ENCODE results near the gene FBXW11.
"Not testable (repeated sequence)": the region's sequence is repeated elsewhere in the genome, so short reads cannot be mapped to it uniquely, and the experiment has no call there.

The FBXW11 gene

GRCh38 chr5:171891595-171891994, 114.8 kb downstream of the FBXW11 start:
- ATAC-seq (ENCODE audit: low read depth) = no peak
- no peak overlapping the region for H3K27ac ChIP-seq (ENCODE audit: poor library complexity, severe bottlenecking)
- H3K9me3 ChIP-seq (ENCODE audit: severe bottlenecking) = no peaks in the 10 kb centered on the region
- no peaks in the 10 kb centered on the region for H3K4me1 ChIP-seq (ENCODE audit: insufficient read depth, poor library complexity, severe bottlenecking)
- H3K36me3 ChIP-seq (ENCODE audit: low read depth) = peaks cover 22% of the 10 kb centered on the region
- DNase-seq (ENCODE audit: low spot score) = no peak
- no peaks in the 10 kb centered on the region for H3K27me3 ChIP-seq (ENCODE audit: insufficient read depth, poor library complexity, severe bottlenecking)
- no peak for TF ChIP-seq CTCF (IDR thresholded peaks at IDR 0.05; ENCODE audit: poor library complexity, severe bottlenecking)
- H3K4me3 ChIP-seq (ENCODE audit: severe bottlenecking) = no peak overlapping the region

GRCh38 chr5:171891150-171891549, 115.3 kb downstream of the FBXW11 start:
- no peaks in the 10 kb centered on the region for H3K27me3 ChIP-seq (ENCODE audit: insufficient read depth, poor library complexity, severe bottlenecking)
- TF ChIP-seq CTCF (IDR thresholded peaks at IDR 0.05; ENCODE audit: poor library complexity, severe bottlenecking) = no peak
- H3K36me3 ChIP-seq (ENCODE audit: low read depth) = peaks cover 22% of the 10 kb centered on the region
- ATAC-seq (ENCODE audit: low read depth) (no peak), DNase-seq (ENCODE audit: low spot score) (no peak)
- H3K9me3 ChIP-seq (ENCODE audit: severe bottlenecking) = no peaks in the 10 kb centered on the region
- no peaks in the 10 kb centered on the region for H3K4me1 ChIP-seq (ENCODE audit: insufficient read depth, poor library complexity, severe bottlenecking)
- H3K4me3 ChIP-seq (ENCODE audit: severe bottlenecking) = no peak overlapping the region
- H3K27ac ChIP-seq (ENCODE audit: poor library complexity, severe bottlenecking) = no peak overlapping the region

- TF ChIP-seq CTCF (IDR thresholded peaks at IDR 0.05; ENCODE audit: poor library complexity, severe bottlenecking) = no peak
- H3K27ac ChIP-seq (ENCODE audit: poor library complexity, severe bottlenecking) = no peak overlapping the region
- H3K9me3 ChIP-seq (ENCODE audit: severe bottlenecking) = no peaks in the 10 kb centered on the region
- H3K4me1 ChIP-seq (ENCODE audit: insufficient read depth, poor library complexity, severe bottlenecking) = no peaks in the 10 kb centered on the region
- H3K27me3 ChIP-seq (ENCODE audit: insufficient read depth, poor library complexity, severe bottlenecking) = no peaks in the 10 kb centered on the region
- DNase-seq (ENCODE audit: low spot score) (no peak), ATAC-seq (ENCODE audit: low read depth) (no peak)
- H3K4me3 ChIP-seq (ENCODE audit: severe bottlenecking) = no peak overlapping the region
- peaks cover 44% of the 10 kb centered on the region for H3K36me3 ChIP-seq (ENCODE audit: low read depth)
Observed at GRCh38 chr5:171888051-171888481, 118.4 kb downstream of the FBXW11 start.

- not testable (repeated sequence) for H3K4me3 ChIP-seq (ENCODE audit: severe bottlenecking); H3K9me3 ChIP-seq (ENCODE audit: severe bottlenecking); DNase-seq (ENCODE audit: low spot score); H3K4me1 ChIP-seq (ENCODE audit: insufficient read depth, poor library complexity, severe bottlenecking); H3K27me3 ChIP-seq (ENCODE audit: insufficient read depth, poor library complexity, severe bottlenecking); ATAC-seq (ENCODE audit: low read depth); H3K27ac ChIP-seq (ENCODE audit: poor library complexity, severe bottlenecking)
- H3K36me3 ChIP-seq (ENCODE audit: low read depth) = peaks cover 51% of the 10 kb centered on the region
Observed at GRCh38 chr5:171886037-171886436, 120.4 kb downstream of the FBXW11 start.

- Histone ChIP-seq H3K36me3 (ENCODE audit: low read depth) (peaks cover 58% of the 10 kb centered on the region), H3K27ac (ENCODE audit: poor library complexity, severe bottlenecking) (no peak overlapping the region), H3K9me3 (ENCODE audit: severe bottlenecking) (no peaks in the 10 kb centered on the region), H3K27me3 (ENCODE audit: insufficient read depth, poor library complexity, severe bottlenecking) (no peaks in the 10 kb centered on the region), H3K4me3 (ENCODE audit: severe bottlenecking) (no peak overlapping the region), H3K4me1 (ENCODE audit: insufficient read depth, poor library complexity, severe bottlenecking) (no peaks in the 10 kb centered on the region)
- ATAC-seq (ENCODE audit: low read depth) (no peak), DNase-seq (ENCODE audit: low spot score) (no peak)
- TF ChIP-seq CTCF (IDR thresholded peaks at IDR 0.05; ENCODE audit: poor library complexity, severe bottlenecking) = no peak
Observed at GRCh38 chr5:171882118-171882517, 124.3 kb downstream of the FBXW11 start.

Measured in RWPE2 (cell line).